HG03354 (cell line): ENCODE data around the gene KRT23.

Experiments
- ATAC-seq: cut with Tn5 transposase; IDR thresholded peaks from one replicate; pipeline ENCODE4 v1.9.1; 2021; ENCODE audit warnings: mild to moderate bottlenecking; ENCODE audit not compliant: unreplicated experiment, poor library complexity, severe bottlenecking

The KRT23 gene

GRCh38 chr17:40914075-40914855, 23.2 kb downstream of the KRT23 start:
- ATAC-seq = no peak

GRCh38 chr17:40912486-40913210, 24.8 kb downstream of the KRT23 start:
- ATAC-seq = no peak

- ATAC-seq = no peak
Observed at GRCh38 chr17:40910441-40910841, 27.0 kb downstream of the KRT23 start.

- ATAC-seq = no peak
Observed at GRCh38 chr17:40909755-40910154, 27.7 kb downstream of the KRT23 start.

GRCh38 chr17:40909351-40909750, 28.1 kb downstream of the KRT23 start:
- no peak for ATAC-seq

- ATAC-seq = no peak
Observed at GRCh38 chr17:40906613-40907012, 30.8 kb downstream of the KRT23 start.

- no peak for ATAC-seq
Observed at GRCh38 chr17:40905370-40905769, 32.1 kb downstream of the KRT23 start.

GRCh38 chr17:40903129-40903847, 34.2 kb downstream of the KRT23 start:
- no peak for ATAC-seq

- ATAC-seq = no peak
Observed at GRCh38 chr17:40902498-40902897, 34.9 kb downstream of the KRT23 start.

GRCh38 chr17:40901981-40902474, 35.4 kb downstream of the KRT23 start:
- ATAC-seq = no peak

GRCh38 chr17:40900809-40901356, 36.6 kb downstream of the KRT23 start:
- ATAC-seq = no peak

- ATAC-seq = no peak
Observed at GRCh38 chr17:40896916-40897455, 40.5 kb downstream of the KRT23 start.

- no peak for ATAC-seq
Observed at GRCh38 chr17:40895106-40895730, 42.2 kb downstream of the KRT23 start.

GRCh38 chr17:40888196-40888720, 49.2 kb downstream of the KRT23 start:
- no peak for ATAC-seq

GRCh38 chr17:40886090-40886489, 51.4 kb downstream of the KRT23 start:
- no peak for ATAC-seq

- no peak for ATAC-seq
Observed at GRCh38 chr17:40884708-40885512, 52.5 kb downstream of the KRT23 start, which contains the start of gene KRT20. Gene KRT20, minus strand, starts transcription at chr17:40885242. Its CDS starts 57 bp downstream, at chr17:40885185.

- no peak for ATAC-seq
Observed at GRCh38 chr17:40883626-40884334, 53.7 kb downstream of the KRT23 start.

- no peak for ATAC-seq
Observed at GRCh38 chr17:40883031-40883430, 54.4 kb downstream of the KRT23 start.
